K562 (cell line): ENCODE data around the gene TOR3A. TPM values are rescaled to one million over a fixed set of nuclear protein-coding genes. Genes with fewer than 3 reads are reported as not detected.

Experiments used
- BCL6 ChIP-seq: fragments of 250-450 bp; sonication (Bioruptor Pico); IDR thresholded peaks from 2 replicates; pipeline ENCODE4 v1.4.0; 2020
- BMI1 ChIP-seq: fragments of 150-350 bp; IDR thresholded peaks from 2 replicates; pipeline ENCODE4 v1.6.1; 2014; ENCODE audit warnings: low read length
- CBX8 ChIP-seq: fragments of 200-600 bp; sonication (generic); IDR thresholded peaks from 2 replicates; pipeline ENCODE4 v1.6.1; 2012; ENCODE audit warnings: borderline replicate concordance, mixed run types, low read depth, mild to moderate bottlenecking, moderate library complexity, mixed read lengths, low read length, control low read depth, inconsistent platforms; ENCODE audit not compliant: poor library complexity, severe bottlenecking; ENCODE audit errors: extremely low read depth
- ERF ChIP-seq: fragments of 450-650 bp; formaldehyde crosslinking; IDR thresholded peaks from 2 replicates; pipeline ENCODE4 v1.4.0; 2020; ENCODE audit warnings: mild to moderate bottlenecking, mixed read lengths
- GABPB2 ChIP-seq: fragments of 250-450 bp; sonication (Bioruptor Pico); conservative IDR thresholded peaks from 2 replicates; pipeline ENCODE4 v1.5.1; 2021; ENCODE audit warnings: mild to moderate bottlenecking
- MCM3 ChIP-seq: fragments of 450-650 bp; IDR thresholded peaks from 2 replicates; pipeline ENCODE4 v1.6.1; 2016
- MIER1 ChIP-seq: fragments of 450-650 bp; IDR thresholded peaks from 2 replicates; pipeline ENCODE4 v1.6.1; 2016; ENCODE audit warnings: antibody characterized with exemption, mild to moderate bottlenecking, low read depth
- MTA2 ChIP-seq: fragments of 450-650 bp; IDR thresholded peaks from 2 replicates; pipeline ENCODE4 v1.6.1; 2016; ENCODE audit warnings: low read depth
- NCOA6 ChIP-seq: fragments of 450-650 bp; IDR thresholded peaks from 2 replicates; pipeline ENCODE4 v1.6.1; 2017; ENCODE audit warnings: mild to moderate bottlenecking
- NFIX ChIP-seq: fragments of 250-450 bp; sonication (Bioruptor Pico); IDR thresholded peaks from 2 replicates; pipeline ENCODE4 v1.4.0; 2020; ENCODE audit warnings: low read depth, mild to moderate bottlenecking, moderate library complexity
- PCBP1 ChIP-seq: fragments of 200-400 bp; formaldehyde crosslinking; IDR thresholded peaks from 2 replicates; pipeline ENCODE4 v1.6.1; 2018; ENCODE audit warnings: mild to moderate bottlenecking, low read depth, low read length; ENCODE audit not compliant: poor library complexity, severe bottlenecking
- PHTF2 ChIP-seq: fragments of 250-450 bp; sonication (Bioruptor Pico); IDR thresholded peaks from 2 replicates; pipeline ENCODE4 v1.5.0; 2021; ENCODE audit warnings: mild to moderate bottlenecking
- POLR3A ChIP-seq: IDR thresholded peaks from 2 replicates; pipeline ENCODE4 v1.6.1; 2011; ENCODE audit warnings: borderline replicate concordance, mild to moderate bottlenecking, moderate library complexity; ENCODE audit not compliant: insufficient read length, insufficient read depth; ENCODE audit errors: extremely low read depth
- RAD51 ChIP-seq: fragments of 450-650 bp; IDR thresholded peaks from 2 replicates; pipeline ENCODE4 v1.7.1; 2016; ENCODE audit warnings: low read depth, mild to moderate bottlenecking, borderline replicate concordance
- RBM17 ChIP-seq: fragments of 200-400 bp; formaldehyde crosslinking; IDR thresholded peaks from 2 replicates; pipeline ENCODE4 v1.6.1; 2017; ENCODE audit warnings: low read depth, mild to moderate bottlenecking, low read length, borderline replicate concordance
- TAF1 ChIP-seq: IDR thresholded peaks from 2 replicates; pipeline ENCODE4 v1.6.1; 2011; ENCODE audit warnings: mild to moderate bottlenecking, low read length, moderate library complexity; ENCODE audit not compliant: insufficient read depth, control insufficient read depth, severe bottlenecking; ENCODE audit errors: extremely low read depth
- TBP ChIP-seq: optimal IDR thresholded peaks from 2 replicates; pipeline ENCODE3; 2011; ENCODE audit warnings: low read depth, low read length, improper control_type of control experiment
- TRIM24 ChIP-seq, 2 experiments: fragments of 450-650 bp; IDR thresholded peaks; 2 replicates each; pipeline ENCODE4 v1.6.1; 2016
- U2AF2 ChIP-seq: fragments of 200-400 bp; formaldehyde crosslinking; optimal IDR thresholded peaks from 2 replicates; pipeline ENCODE3; 2017; ENCODE audit warnings: low read depth, mild to moderate bottlenecking, low read length
- ZC3H8 ChIP-seq: fragments of 450-650 bp; IDR thresholded peaks from 2 replicates; pipeline ENCODE4 v1.6.1; 2017
- polyA plus RNA-seq, 8 experiments: library from polyadenylated mRNA; depleted of rRNA in 4 of 8; stranded (reverse) in 5 of 8; unstranded in 3 of 8; fragments of >200 nt; fragmentation: Nextera tagmentation in 2 of 8; fragmentation: Illumina TruSeq in 1 of 8; extraction: Ambion mirVana in 2 of 8; extraction: Trizol in 1 of 8; gene quantifications; 2 replicates each; pipeline versions ENCODE4 v1.2.1 to v1.2.3, GENCODE V29; 2011 to 2014; ENCODE audit warnings: inconsistent platforms in 1 of 8, missing spikeins in 1 of 8
- total RNA-seq, 7 experiments: library from RNA; depleted of rRNA in 6 of 7; stranded (reverse); fragments of >200 nt in 6 of 7; fragmentation: Illumina TruSeq in 2 of 7; extraction: Trizol in 2 of 7; gene quantifications; 2 replicates each; pipeline versions ENCODE4 v1.2.1 to v1.2.3, GENCODE V29; 2011 to 2021; ENCODE audit warnings: low replicate concordance in 1 of 7
- TF ChIP-seq, protein P1 (sequence below): IDR thresholded peaks from 2 replicates; pipeline ENCODE4 v1.6.1; 2016; ENCODE audit warnings: missing genetic modification characterization, missing compliant biosample characterization
- TF ChIP-seq, protein P2 (sequence below), 2 experiments: fragments of 450-650 bp; IDR thresholded peaks; 2 replicates each; pipeline ENCODE4 v1.6.1; 2016
- TF ChIP-seq, protein P3 (sequence below): fragments of 250-450 bp; sonication (Bioruptor Pico); IDR thresholded peaks from 2 replicates; pipeline ENCODE4 v1.8.0; 2022; ENCODE audit warnings: moderate library complexity, mild to moderate bottlenecking, inconsistent platforms
- TF ChIP-seq, protein P4 (sequence below): fragments of 450-650 bp; IDR thresholded peaks from 2 replicates; pipeline ENCODE4 v1.6.1; 2016; ENCODE audit warnings: borderline replicate concordance

The TOR3A gene
- total and polyA plus RNA-seq, 9 of the 15 experiments (the other 6 are each of a cell fraction or from before 2014, with no cell fraction given): 7.9 to 94.5 (median 39.7) TPM

DNA sequence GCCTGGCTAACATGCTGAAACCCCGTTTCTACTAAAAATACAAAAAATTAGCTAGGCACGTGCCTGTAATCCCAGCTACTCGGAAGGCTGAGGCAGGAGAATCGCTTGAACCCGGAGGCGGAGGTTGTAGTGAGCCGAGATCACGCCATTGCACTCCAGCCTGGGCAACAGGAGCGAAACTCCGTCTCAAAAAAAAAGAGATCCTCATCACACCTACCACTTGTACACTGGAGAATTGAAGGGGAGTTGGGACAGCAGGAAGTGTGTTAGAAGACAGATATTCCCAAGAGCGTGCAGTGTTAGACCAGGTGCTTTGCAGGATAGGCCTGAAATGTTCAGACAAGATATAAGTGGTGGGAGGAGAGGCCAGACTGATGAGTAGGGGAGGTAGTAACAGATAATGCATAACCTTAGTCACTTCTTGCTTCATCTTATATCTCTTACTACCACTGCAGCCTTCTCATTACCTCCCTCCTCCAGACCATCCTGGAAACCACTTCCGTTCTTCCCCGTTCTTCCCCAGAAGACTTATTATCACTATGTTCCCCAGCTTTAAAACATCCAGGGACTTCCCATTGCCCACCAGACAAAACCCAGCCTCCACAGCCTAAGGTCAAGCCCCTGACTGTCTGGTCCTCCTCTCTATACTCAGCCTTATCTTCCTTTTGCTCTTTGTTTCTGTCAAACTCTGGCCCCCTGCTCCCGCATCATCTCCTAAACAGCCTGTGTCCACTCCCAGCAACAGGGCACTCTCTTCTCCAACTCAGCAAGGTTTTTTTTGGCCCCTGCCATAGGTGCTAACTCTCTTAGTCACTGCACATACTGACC, 34.8 kb upstream of the TOR3A start (continued):
- TF ChIP-seq CBX8 (no peak), U2AF2 (no peak), BMI1 (no peak), TRIM24 (IDR thresholded peaks at IDR 0.05) (peak; percentile 100), MTA2 (peak; percentile 100), BCL6 (peak; percentile 1; the same call in 1 of the 2 replicates), TAF1 (peak; percentile 80), MCM3 (no peak), RAD51 (peak; percentile 56; the same call in 1 of the 2 replicates), TBP (no peak), POLR3A (no peak), MIER1 (peak; percentile 27; the same call in 1 of the 2 replicates), NFIX (CRISPR knock-in tag) (no peak), PCBP1 (no peak), GABPB2 (CRISPR knock-in tag) (no peak), NCOA6 (peak; percentile 41; the same call in 1 of the 2 replicates), RBM17 (no peak), PHTF2 (CRISPR knock-in tag) (no peak), ERF (CRISPR knock-in tag) (peak; percentile 92), ZC3H8 (no peak; the same call in 1 of the 2 replicates)
- TF ChIP-seq, protein P1, sequence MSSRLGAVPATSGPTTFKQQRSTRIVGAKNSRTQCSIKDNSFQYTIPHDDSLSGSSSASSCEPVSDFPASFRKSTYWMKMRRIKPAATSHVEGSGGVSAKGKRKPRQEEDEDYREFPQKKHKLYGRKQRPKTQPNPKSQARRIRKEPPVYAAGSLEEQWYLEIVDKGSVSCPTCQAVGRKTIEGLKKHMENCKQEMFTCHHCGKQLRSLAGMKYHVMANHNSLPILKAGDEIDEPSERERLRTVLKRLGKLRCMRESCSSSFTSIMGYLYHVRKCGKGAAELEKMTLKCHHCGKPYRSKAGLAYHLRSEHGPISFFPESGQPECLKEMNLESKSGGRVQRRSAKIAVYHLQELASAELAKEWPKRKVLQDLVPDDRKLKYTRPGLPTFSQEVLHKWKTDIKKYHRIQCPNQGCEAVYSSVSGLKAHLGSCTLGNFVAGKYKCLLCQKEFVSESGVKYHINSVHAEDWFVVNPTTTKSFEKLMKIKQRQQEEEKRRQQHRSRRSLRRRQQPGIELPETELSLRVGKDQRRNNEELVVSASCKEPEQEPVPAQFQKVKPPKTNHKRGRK (tag): no peak
- TF ChIP-seq, protein P2, sequence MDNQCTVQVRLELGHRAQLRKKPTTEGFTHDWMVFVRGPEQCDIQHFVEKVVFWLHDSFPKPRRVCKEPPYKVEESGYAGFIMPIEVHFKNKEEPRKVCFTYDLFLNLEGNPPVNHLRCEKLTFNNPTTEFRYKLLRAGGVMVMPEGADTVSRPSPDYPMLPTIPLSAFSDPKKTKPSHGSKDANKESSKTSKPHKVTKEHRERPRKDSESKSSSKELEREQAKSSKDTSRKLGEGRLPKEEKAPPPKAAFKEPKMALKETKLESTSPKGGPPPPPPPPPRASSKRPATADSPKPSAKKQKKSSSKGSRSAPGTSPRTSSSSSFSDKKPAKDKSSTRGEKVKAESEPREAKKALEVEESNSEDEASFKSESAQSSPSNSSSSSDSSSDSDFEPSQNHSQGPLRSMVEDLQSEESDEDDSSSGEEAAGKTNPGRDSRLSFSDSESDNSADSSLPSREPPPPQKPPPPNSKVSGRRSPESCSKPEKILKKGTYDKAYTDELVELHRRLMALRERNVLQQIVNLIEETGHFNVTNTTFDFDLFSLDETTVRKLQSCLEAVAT (IDR thresholded peaks at IDR 0.05): peak; percentile 53 to 94; a peak in 2 of 4 replicates
- TF ChIP-seq, protein P3, sequence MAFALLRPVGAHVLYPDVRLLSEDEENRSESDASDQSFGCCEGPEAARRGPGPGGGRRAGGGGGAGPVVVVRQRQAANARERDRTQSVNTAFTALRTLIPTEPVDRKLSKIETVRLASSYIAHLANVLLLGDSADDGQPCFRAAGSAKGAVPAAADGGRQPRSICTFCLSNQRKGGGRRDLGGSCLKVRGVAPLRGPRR (CRISPR knock-in tag): peak; percentile 72; the same call in 1 of the 2 replicates
- TF ChIP-seq, protein P4, sequence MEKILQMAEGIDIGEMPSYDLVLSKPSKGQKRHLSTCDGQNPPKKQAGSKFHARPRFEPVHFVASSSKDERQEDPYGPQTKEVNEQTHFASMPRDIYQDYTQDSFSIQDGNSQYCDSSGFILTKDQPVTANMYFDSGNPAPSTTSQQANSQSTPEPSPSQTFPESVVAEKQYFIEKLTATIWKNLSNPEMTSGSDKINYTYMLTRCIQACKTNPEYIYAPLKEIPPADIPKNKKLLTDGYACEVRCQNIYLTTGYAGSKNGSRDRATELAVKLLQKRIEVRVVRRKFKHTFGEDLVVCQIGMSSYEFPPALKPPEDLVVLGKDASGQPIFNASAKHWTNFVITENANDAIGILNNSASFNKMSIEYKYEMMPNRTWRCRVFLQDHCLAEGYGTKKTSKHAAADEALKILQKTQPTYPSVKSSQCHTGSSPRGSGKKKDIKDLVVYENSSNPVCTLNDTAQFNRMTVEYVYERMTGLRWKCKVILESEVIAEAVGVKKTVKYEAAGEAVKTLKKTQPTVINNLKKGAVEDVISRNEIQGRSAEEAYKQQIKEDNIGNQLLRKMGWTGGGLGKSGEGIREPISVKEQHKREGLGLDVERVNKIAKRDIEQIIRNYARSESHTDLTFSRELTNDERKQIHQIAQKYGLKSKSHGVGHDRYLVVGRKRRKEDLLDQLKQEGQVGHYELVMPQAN: peak; percentile 16; the same call in 1 of the 2 replicates
